ENCODE results near the gene ALPK3.

DNA sequence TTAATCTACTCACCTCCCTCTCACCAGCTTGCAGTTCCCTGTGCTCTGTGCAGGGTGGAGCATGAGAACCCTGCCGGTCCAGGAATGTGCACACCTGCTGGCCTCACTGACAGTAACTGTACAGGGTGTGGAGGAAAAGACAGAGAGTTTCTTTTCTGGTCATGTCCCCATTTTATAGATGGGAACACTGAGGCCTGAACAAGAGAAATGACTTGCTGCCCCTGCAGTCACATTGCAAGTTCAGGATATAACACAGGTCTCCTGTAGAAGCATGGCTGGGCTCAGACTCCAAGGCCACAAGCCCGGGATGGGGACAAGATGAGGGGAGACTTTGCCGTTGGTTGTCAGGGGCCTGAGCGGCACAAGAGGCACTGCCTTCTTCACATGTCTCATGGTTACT, 90.6 kb downstream of the ALPK3 start:
- no peak for TF ChIP-seq EZH2 (IDR thresholded peaks at IDR 0.05)
- no peak for TF ChIP-seq POLR2AphosphoS5 (IDR thresholded peaks at IDR 0.05; ENCODE audit: borderline replicate concordance, low read depth, low read length)
- no peak for TF ChIP-seq FOXP2 (optimal IDR thresholded peaks at IDR 0.05; ENCODE audit: control extremely low read depth, extremely low read length, insufficient read depth)
